ENCODE data around the gene GNB2. TPM values are rescaled to one million over a fixed set of nuclear protein-coding genes. Genes with fewer than 3 reads are reported as not detected.

Gene GNB2
- total RNA-seq, 1 donor from 2014 or later = 230 TPM

- intact Hi-C loops (cut with micrococcal nuclease) = loop anchor here (10.0 kb wide), 2 partner anchors 555 to 595 kb away; partner anchors contain the start of genes COPS6, MBLAC1 and ZNF3
Measured at GRCh38 chr7:100679927-100680575, 6.5 kb downstream of the GNB2 start.

DNA sequence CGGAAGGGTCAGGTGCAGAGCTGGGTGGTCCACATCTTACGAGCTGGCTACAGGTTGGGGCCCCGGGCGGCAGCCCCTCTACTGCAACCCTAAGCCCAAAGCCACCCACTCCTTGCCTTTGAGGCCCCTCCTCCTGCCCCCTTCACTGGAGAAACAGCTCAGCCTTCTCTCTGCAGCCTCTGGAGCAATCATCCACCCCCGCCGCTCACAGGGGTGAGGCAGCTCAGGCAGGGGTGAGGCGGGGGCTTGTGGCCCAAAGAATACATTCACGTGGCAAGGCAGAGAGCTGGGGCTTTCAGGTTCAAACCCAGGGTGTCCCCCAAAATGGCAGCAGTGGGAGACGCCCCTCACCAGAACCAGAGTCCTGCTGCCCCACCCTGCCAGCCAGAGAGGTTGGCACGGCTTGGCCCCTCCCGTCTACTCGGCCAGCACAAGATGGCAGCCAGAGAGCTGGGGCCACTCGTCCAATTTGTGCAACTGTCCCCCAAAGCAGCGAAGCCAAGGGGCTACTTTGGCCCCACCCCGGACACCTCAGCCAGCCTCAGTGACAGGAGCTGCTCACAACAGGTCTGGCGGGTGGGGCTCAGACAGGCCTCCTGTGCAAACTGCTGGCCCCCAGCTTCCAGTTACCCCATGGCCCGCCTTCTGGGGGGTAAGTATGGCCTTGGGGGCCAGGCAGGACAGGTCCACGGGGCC lies 7.2 kb downstream of the GNB2 start:
- intact Hi-C loops (cut with micrococcal nuclease) = no loop called here

GRCh38 chr7:100681491-100682227 lies 8.1 kb downstream of the GNB2 start:
- intact Hi-C loops (cut with micrococcal nuclease) = no loop called here

GRCh38 chr7:100682228-100682741 lies 8.7 kb downstream of the GNB2 start:
- intact Hi-C loops (cut with micrococcal nuclease) = no loop called here

DNA sequence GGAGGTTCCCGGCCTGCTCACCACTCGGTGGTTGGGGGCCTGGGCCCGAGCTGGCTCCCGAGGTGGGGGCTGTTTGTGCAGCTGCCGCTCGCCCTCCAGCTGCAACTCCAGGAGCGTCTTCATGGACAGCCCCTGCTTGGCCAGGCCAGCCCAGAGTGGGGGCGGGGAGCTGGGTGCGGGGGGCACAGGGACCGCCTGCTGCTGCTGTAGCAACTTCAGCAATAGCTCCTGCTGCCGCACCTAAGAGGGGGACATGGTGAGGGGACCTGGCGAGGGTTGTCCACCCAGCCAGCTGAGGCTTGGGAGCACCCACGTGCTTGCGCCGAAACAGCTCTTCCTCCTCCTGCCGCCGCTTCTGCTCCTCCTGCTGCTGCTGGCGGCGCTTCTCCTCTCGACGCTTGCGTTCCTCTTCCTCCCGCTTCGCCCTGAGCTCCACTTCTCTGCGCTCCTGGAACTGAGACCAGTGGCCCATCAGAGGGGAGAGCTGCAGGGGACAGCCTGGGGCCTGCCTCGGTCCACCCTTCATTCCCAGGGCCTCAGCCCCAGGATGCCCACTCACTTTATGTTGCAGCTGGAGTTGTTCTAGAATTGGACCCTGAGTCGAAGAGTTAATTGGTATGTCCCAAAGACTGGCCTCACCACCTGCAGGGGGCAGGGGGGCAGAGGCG lies 9.6 kb downstream of the GNB2 start:
- intact Hi-C loops (cut with micrococcal nuclease) = no loop called here

DNA sequence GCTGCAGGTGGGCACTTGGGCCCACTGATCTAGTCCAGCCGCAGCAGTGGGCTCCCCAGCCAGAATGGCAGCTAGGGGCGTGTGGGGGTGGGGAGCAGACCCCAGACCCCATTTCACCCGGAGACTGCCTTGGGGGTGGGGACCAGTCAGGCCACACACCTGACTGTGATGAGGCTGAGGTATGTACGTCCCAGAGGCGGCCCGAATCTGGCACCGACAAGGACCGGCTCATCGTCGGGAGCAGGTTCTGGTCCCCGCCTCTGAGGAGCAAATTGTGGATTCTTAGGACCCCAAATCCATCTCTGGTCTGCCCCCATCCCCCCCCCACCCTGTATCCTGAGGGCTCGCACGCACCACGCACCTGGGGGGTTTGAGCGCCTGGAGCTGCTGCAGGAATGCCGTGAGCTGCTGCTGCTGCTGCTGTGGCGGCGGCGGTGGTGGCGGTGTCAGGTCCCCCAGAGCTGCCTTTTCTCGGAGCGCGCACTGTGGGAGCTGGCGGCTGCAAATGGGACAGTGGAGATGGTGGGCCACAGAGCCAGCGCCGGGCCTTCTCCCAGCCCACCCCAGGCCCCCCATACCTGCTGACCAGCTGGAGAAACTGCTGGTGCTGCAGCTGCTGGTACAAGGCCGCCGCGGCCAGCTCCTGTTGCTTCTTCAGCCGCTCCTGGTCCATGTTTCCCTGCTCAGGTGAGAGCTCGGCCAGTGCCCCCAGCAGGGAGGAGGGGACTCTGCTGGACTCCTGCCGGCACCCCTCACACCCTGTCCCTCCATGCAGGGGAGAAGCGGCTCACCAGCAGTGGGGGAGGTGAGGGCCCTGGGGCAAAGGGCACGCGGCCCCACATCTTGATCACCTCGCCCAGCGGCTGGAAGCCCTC lies 10.4 kb downstream of the GNB2 start:
- intact Hi-C loops (cut with micrococcal nuclease) = no loop called here

DNA sequence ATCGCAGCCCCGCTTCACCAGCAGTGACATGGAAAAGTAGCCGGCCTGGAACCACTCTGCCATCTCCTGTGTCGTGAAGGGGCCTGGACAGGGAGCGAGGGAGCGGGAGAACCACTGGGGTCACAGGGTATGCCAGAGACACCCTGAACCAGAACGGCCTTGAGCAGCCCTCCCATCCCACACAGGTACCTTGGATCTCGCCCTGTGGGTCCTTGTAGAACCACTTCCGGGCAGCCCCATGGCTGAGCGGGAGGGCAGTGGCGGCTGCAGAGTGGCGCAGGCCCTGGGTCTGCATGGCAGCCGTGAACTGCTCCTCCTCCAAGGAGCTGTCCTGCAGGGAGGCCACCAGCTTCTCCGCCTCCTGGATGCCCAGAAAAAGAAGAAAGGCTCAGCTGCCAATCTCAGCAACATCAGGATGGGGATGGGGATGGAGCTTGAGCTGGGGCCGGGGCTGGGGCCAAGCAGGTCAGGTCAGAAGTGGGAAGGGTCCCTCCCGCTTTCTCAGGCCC lies 11.0 kb downstream of the GNB2 start:
- intact Hi-C loops (cut with micrococcal nuclease) = no loop called here

GRCh38 chr7:100685049-100685605 lies 11.6 kb downstream of the GNB2 start:
- intact Hi-C loops (cut with micrococcal nuclease) = no loop called here

DNA sequence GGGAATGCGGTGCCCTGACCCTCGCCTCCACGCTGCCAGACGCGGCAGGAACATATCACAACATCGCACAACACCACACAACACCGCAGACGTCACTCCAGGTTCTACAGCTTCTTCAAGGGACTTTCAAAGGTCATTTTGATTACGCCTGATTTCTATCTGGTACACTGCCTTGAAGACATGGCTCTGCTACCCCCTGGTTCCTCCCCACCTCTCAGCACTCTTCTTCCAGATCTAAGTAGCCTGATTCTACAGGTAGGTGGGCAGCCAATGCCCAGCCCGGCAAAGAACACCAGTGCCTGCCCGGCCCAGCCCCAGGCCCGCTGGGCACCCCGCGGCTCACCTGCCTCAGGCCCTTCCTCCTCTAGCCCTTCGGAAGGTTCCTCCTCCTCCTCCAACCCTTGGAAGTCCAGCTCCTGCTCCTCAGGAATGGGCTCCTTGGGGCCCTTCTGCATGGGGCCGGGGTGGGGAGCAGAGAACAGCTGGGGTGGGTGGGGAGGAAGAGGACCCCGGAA lies 12.1 kb downstream of the GNB2 start:
- intact Hi-C loops (cut with micrococcal nuclease) = no loop called here

DNA sequence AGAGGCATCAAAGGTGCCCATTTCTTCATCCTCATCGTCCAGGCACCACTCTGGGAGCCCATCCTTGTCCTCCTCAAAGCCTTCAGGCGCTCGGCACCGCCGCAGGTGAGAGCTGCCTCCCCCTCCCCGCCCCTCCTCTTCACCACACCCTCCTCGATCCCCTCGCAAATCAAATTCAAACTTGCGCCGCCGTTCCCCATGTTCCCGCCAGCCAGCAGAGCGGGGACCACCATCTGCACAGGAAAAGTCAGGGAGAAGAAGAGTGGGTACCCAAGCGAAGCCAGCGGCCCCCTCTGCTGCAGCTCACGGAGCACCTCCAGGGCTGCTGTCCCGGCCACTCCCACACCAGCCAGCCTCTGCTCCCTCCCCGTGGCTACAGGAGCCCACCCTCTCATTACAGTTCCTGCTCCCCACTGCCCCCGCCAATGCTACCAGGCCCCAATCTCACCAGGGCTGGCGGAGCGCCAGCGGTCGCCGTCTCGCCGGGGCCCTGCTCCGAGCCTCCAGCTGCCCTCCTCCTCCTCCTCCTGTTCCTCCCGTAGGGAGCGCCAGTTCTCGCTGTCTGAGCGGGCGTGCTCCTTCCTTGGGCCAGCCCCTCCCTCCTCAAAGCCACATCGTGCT lies 12.8 kb downstream of the GNB2 start:
- intact Hi-C loops (cut with micrococcal nuclease) = no loop called here

GRCh38 chr7:100686822-100687211 lies 13.3 kb downstream of the GNB2 start:
- intact Hi-C loops (cut with micrococcal nuclease) = no loop called here

GRCh38 chr7:100687261-100687660 lies 13.7 kb downstream of the GNB2 start:
- intact Hi-C loops (cut with micrococcal nuclease) = no loop called here

DNA sequence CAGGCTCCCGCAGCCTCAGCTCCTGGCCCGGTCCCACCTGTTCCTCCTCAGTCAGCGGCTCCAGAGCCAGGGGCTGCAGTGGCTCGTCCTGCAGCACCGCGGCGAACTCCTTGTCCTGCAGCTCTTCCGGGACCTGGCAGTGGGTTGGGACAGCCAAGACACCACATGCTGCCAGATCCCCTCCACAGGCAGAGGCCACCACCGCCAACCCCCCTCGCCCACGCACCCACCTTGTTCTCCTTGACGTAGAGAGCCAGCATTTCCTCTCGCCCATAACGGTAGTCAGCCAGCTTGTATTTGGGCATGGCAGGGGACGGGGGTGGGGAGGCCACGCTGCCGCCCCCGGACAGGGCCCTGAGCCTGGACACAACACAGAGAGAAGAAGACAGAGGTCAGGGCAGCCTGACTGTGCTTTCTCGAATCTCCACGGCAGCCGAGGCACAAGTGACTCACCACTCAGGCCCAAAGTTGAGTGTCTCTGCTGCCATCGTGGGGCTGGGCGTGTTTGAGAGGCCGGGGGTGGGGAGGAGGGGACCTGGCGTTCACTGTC lies 14.3 kb downstream of the GNB2 start:
- intact Hi-C loops (cut with micrococcal nuclease) = no loop called here

DNA sequence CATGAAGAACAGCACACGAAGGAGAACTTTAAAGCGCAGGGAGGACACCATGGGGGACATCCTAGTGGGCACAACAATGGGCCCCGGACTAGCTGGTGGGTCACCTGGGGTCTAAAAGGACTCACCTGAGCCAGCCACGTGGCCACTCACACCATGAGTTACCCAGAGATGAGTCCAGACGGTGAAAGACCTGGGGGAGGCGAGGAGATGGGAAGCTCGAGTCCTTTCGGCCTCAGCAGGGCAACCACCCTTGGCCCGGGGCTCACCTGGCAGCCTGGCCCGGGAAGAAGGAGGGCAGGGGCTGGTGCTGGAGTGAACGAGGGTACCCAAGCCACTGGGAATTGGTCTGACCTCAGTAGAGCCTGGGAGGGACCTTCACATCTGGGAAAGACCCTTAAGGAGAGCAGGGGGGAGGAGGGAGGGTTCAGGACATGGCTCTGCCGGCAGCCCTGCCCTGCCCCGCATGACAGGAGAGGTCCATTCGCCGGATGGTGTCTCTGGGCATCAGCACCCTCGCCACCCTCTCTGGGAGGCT lies 14.9 kb downstream of the GNB2 start:
- intact Hi-C loops (cut with micrococcal nuclease) = no loop called here

DNA sequence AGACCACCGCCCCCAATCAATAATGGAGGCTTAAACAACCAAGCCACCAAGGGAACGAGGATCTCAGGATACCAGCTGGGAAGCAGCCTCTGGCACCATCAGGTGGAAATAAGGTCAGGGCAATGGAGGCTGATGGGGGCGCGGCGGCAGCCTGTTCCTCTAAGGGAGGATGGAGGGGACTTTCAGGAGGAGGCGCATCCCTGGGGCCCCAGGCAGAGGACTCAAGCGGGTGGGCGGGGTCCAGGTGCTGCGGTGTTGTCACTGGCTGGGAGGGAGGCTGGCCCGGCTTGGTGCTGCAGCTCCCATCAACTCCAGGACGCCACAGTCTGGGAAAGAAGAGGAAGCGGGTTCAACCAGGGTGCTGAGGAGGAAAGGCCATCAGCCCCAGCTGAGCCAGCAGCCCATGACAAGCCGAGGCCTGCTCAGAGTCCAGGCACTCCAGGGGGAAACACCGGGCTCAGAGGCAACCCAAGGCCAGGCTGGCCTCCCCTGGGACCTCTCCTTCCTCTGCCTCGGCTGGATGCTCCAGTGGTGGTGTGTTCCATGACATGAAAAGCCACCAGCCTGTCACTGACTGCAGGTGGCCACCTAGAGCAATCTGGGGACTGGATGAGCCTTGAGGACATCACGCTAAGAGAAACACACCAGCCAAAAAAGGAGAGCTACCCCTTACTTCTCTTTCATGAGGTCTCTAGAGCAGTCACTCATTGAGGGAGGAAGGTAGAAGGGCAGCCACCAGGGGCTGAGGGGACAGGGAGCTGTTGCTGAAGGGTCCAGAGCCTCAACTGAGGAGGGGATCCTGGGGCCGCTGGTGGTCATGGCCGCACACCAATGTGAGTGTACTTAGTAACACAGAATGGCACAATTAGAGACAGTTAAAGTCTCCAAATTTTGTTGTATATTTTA lies 15.9 kb downstream of the GNB2 start:
- intact Hi-C loops (cut with micrococcal nuclease) = loop anchor here (2.0 to 10.0 kb wide), 2 partner anchors 221 to 775 kb away; partner anchors contain the start of gene TRIM4

GRCh38 chr7:100691676-100692577 lies 18.4 kb downstream of the GNB2 start:
- intact Hi-C loops (cut with micrococcal nuclease) = loop anchor here (1.0 to 10.0 kb wide), 7 partner anchors 19 to 777 kb away; partner anchors contain the start of genes FBXO24, GNB2, LRCH4 and TRIM4
